Mucosa of rectum (tissue), 2 donors: Measurements from ENCODE around the gene TRPT1.
A peak's percentile ranks its signal among the peaks of the same experiment; 100 is the strongest.

Source experiments
- H3K27ac ChIP-seq, 2 donors: one replicate each; pipeline ENCODE4 v1.7.0; 2013; ENCODE audit warnings: inconsistent platforms in 2 of 2, low read depth in 2 of 2, low read length in 2 of 2
- H3K27me3 ChIP-seq, 2 donors: one replicate each; pipeline ENCODE4 v1.7.0; 2013; ENCODE audit warnings: low read length in 2 of 2; ENCODE audit not compliant: control insufficient read depth in 2 of 2, insufficient read depth in 2 of 2
- H3K36me3 ChIP-seq, 2 donors: one replicate each; pipeline ENCODE4 v1.7.0; 2013; ENCODE audit warnings: low read length in 2 of 2; ENCODE audit not compliant: control insufficient read depth in 2 of 2, insufficient read depth in 2 of 2
- H3K4me1 ChIP-seq, 2 donors: one replicate each; pipeline ENCODE4 v1.7.0; 2013; ENCODE audit warnings: low read length in 2 of 2, mild to moderate bottlenecking in 1 of 2; ENCODE audit not compliant: control insufficient read depth in 2 of 2, insufficient read depth in 2 of 2
- H3K4me3 ChIP-seq, 2 donors: one replicate each; pipeline ENCODE4 v1.7.0; 2013; ENCODE audit warnings: low read length in 2 of 2
- H3K9ac ChIP-seq, 2 donors: one replicate each; pipeline ENCODE4 v1.7.0; 2013; ENCODE audit warnings: low read length in 2 of 2, low read depth in 1 of 2, mild to moderate bottlenecking in 1 of 2
- H3K9me3 ChIP-seq, 2 donors: one replicate each; pipeline ENCODE4 v1.7.0; 2013; ENCODE audit warnings: low read length in 2 of 2; ENCODE audit not compliant: control insufficient read depth in 2 of 2
- donor health status: healthy.
- donor health status: Normal muscosa, but diverticular disease.

TRPT1 gene

DNA sequence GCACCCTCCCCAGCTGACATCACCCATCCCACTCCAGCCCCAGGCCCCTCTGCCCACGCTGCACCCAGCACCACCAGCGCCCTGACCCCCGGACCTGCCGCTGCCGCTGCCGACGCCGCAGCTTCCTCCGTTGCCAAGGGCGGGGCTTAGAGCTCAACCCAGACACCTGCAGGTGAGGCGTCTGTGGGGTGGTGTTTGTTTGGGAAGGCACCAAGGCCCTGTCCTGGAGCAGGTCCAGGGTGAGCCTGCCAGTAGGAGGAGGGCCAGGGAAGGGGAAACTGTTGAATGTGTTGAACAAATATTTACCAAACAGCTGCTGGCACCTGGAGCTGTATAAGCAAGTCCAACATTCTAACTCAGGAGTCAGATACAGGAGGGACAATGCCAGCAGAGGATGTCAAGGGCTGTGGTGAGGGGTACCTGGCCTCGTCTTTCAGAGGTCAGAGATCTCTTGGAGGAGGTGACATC is 11.5 kb upstream of the TRPT1 start:
- H3K4me3 ChIP-seq, result peak overlapping the region; percentile 27 to 49
- H3K9ac ChIP-seq, result peak overlapping the region in 1 of 2 donors; percentile 67

DNA sequence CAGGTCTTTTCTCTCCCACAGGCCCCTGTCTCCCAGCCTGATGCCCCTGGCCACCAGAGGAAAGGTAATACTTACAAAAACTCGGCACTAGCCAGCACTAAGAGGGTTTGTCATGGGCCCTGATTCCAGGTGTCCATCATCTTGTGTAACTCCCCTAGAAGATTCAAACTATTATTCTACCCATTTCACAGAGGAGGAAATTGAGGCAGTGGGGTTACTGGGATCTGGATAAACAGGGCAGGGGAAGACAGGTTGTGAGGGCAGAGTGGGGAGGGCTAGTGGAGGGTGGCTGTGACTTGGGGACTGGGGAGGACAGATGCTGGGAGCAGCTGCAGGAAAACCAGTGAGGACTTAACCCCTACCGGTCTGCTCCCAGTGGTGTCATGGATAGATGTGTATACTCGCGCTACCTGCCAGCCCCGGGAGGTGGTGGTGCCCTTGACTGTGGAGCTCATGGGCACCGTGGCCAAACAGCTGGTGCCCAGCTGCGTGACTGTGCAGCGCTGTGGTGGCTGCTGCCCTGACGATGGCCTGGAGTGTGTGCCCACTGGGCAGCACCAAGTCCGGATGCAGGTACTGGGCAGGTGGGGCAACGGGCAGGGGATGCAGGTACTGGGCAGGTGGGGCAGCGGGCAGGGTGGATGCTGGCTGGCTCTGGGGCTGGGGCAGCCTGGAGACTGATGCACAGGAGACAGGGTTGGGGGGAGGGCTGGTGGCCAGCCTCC is 9.6 kb upstream of the TRPT1 start:
- Histone ChIP-seq H3K27me3 (no peaks in the 10 kb centered on the region), H3K9ac (peak overlapping the region; percentile 51 to 60), H3K27ac (peak overlapping the region; percentile 61 to 77), H3K4me3 (peak overlapping the region; percentile 60 to 74), H3K9me3 (no peaks in the 10 kb centered on the region), H3K4me1 (peaks cover 56 to 60% of the 10 kb centered on the region in 2 donors), H3K36me3 (peaks cover 0 to 5% of the 10 kb centered on the region in 2 donors)

More for the DNA sequence above, 11.5 kb upstream of the TRPT1 start:
- H3K27ac ChIP-seq, result peak overlapping the region; percentile 82 to 100
- H3K27me3 ChIP-seq, result no peaks in the 10 kb centered on the region
- no peaks in the 10 kb centered on the region for H3K9me3 ChIP-seq
- peaks cover 54 to 57% of the 10 kb centered on the region in 2 donors for H3K4me1 ChIP-seq
- peaks cover 0 to 5% of the 10 kb centered on the region in 2 donors for H3K36me3 ChIP-seq

DNA sequence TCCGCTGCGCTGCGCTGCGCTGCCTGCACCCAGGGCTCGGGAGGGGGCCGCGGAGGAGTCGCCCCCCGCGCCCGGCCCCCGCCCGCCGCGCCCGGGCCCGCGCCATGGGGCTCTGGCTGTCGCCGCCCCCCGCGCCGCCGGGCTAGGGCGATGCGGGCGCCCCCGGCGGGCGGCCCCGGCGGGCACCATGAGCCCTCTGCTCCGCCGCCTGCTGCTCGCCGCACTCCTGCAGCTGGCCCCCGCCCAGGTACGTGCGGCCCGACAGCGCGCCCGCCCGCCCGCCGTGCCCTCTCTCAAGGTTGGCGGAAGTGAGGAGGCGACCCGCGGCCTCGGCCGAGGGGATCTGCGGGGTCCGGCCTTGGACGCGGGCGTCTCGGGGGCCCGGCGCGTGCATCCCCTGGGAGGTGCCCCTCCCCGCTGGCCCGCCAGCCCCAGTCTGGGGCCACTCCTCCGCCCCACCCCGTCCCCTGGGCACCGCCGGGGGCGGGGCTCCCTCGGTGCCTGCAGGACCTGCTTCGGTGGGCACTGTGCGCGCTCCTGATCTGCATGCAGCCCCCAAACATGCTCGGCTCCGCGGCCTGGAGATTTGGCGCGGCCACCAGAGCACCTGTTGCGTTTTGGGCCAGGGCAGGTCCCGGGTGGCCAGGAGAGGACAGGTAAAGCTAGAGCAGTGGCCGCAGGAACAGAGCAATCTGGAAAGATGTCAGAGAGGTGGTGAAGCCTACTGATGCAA is 8.8 kb upstream of the TRPT1 start:
- peaks cover 54 to 55% of the 10 kb centered on the region in 2 donors for H3K4me1 ChIP-seq
- no peaks in the 10 kb centered on the region for H3K27me3 ChIP-seq
- peaks cover 0 to 5% of the 10 kb centered on the region in 2 donors for H3K36me3 ChIP-seq
- H3K9ac ChIP-seq, result peak overlapping the region; percentile 51 to 60
- peak overlapping the region; percentile 61 to 77 for H3K27ac ChIP-seq
- peak overlapping the region; percentile 60 to 74 for H3K4me3 ChIP-seq
- no peaks in the 10 kb centered on the region for H3K9me3 ChIP-seq

DNA sequence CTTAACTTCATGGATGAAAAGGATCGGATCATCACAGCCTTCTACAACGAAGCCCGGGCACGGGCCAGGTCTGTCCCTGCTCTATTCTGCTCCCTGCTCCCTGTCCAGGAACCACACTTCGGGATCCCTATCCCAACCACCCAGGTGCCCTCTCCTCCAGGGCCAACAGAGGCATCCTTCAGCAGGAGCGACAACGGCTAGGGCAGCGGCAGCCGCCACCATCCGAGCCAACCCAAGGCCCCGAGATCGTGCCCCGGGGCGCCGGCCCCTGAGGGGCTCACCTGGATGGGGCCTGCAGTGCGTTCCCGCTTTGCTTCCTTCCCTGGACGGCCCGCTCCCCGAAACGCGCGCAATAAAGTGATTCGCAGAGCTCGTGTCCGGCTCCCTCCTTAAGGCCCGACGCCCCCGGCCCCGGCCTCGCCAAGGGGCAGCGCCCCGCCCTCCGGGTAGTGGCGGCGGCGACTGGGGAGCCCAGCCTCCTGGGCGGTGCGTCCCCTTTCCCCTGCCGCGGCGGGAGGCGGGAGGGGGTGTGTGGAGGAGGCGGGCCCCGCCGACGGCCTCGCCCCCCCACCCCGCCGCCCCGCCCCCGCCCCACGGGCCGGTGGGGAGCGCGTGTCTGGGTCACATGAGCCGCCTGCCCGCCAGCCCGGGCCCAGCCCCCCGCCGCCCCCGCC is 8.1 kb upstream of the TRPT1 start, which contains the start of gene VEGFB:
Gene VEGFB, plus strand, starts transcription at position 672 of the 674 bp plus-strand sequence. CDS start 250 bp downstream, outside the sequence.
- H3K4me1 ChIP-seq, result peaks cover 56% of the 10 kb centered on the region in 2 donors
- H3K4me3 ChIP-seq, result peak within 1 kb of the TSS; percentile 60 to 74
- peaks cover 0 to 5% of the 10 kb centered on the region in 2 donors for H3K36me3 ChIP-seq
- peak within 1 kb of the TSS; percentile 61 to 77 for H3K27ac ChIP-seq
- peak within 1 kb of the TSS; percentile 60 to 69 for H3K9ac ChIP-seq
- no peaks in the 10 kb centered on the region for H3K27me3 ChIP-seq
- H3K9me3 ChIP-seq, result no peaks in the 10 kb centered on the region

DNA sequence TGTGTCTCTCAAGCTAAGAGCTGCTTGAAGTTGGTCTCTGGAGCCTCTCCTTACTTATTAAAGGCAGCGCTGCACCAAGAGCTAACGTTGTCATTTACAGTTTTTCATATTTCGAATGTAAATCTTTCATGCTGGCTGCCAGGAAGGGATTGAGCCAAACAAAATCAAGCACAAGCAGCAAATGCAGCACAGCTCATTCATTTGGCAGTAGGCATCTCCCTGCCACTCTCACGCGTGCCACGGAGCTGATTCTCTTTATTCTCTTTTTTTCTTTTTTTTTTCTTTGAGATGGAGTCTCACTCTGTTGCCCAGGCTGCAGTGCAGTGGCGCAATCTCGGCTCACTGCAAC is 7.0 kb upstream of the TRPT1 start:
- H3K9me3 ChIP-seq, result no peaks in the 10 kb centered on the region
- no peak overlapping the region for H3K4me3 ChIP-seq
- H3K36me3 ChIP-seq, result peaks cover 0 to 2% of the 10 kb centered on the region in 2 donors
- H3K27me3 ChIP-seq, result no peaks in the 10 kb centered on the region
- no peak overlapping the region for H3K27ac ChIP-seq
- H3K4me1 ChIP-seq, result peaks cover 46 to 48% of the 10 kb centered on the region in 2 donors
- H3K9ac ChIP-seq, result no peak overlapping the region

DNA sequence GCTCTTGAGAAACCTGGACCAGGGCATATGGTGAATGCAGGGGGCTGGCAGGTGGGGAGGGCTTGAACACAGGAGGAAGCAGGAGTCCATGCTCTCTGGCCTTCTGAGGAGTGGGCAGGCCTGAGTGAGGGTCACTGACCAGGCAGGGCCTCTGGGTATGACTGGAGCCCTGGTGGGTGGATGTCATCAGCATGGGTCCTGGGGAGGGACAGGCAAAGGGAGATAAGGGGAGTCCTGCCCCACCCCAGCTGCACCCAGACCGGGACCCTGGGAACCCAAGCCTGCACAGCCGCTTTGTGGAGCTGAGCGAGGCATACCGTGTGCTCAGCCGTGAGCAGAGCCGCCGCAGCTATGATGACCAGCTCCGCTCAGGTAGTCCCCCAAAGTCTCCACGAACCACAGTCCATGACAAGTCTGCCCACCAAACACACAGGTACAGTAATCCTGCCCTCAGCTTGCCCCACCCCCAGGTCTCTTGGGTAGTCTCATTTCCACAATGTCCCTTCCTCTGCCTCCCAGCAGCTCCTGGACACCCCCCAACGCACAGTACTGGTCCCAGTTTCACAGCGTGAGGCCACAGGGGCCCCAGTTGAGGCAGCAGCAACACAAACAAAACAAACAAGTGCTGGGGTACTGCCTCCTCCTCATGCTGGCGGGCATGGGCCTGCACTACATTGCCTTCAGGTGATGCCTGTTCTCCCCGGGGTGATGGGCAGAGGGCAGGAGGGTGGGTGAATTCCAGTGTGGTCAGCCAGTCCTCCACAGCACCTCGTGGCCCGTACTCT is 6.4 kb upstream of the TRPT1 start:
- Histone ChIP-seq H3K9ac (peak overlapping the region in 1 of 2 donors; percentile 41), H3K4me1 (peaks cover 44 to 49% of the 10 kb centered on the region in 2 donors), H3K27ac (no peak overlapping the region)

DNA sequence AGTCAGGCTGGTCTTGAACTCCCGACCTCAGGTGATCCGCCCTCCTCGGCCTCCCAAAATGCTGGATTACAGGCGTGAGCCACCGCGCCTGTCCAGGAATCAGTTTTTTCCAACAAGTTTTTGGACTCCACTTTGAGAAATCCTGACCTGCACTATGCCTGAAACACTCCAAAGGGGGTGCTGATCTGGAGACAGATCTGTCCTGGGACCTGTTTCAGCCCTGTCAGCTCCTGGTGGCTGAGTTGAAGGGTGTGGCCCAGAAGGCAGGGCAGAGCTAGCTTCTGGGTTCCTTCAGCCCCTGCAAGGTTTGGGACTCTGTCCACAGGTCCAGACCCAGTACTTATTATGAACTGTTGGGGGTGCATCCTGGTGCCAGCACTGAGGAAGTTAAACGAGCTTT is 5.6 kb upstream of the TRPT1 start:
- no peaks in the 10 kb centered on the region for H3K27me3 ChIP-seq
- no peaks in the 10 kb centered on the region for H3K9me3 ChIP-seq
- H3K36me3 ChIP-seq, result no peaks in the 10 kb centered on the region
- no peak overlapping the region for H3K4me3 ChIP-seq
- H3K4me1 ChIP-seq, result peaks cover 48 to 52% of the 10 kb centered on the region in 2 donors
- H3K9ac ChIP-seq, result peak overlapping the region in 1 of 2 donors; percentile 18
- H3K27ac ChIP-seq, result no peak overlapping the region

More for the DNA sequence above, 6.4 kb upstream of the TRPT1 start:
- Histone ChIP-seq H3K27me3 (no peaks in the 10 kb centered on the region), H3K9me3 (no peaks in the 10 kb centered on the region), H3K4me3 (no peak overlapping the region), H3K36me3 (no peaks in the 10 kb centered on the region)

DNA sequence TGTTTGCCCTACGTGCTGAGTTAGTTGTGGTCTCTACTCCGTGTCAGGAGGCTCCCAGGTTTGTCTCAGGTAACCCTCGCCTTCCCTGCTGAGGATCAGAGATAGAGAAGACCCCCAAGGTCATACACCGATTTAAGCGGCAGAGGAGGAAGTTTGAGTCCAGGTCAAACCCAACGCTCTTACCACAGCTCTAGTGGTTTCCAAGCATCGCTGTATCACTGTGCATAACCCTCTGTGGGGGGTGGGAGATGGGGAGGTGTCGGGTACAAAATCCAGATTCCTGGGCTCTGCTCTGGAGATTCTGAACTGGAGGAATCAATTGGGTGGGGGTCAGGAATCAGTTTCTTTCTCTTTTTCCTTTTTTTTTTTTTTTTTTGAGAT is 5.0 kb upstream of the TRPT1 start:
- Histone ChIP-seq H3K27ac (peak overlapping the region; percentile 85 to 90), H3K4me3 (peak overlapping the region; percentile 83 to 91), H3K27me3 (no peaks in the 10 kb centered on the region), H3K4me1 (peaks cover 48 to 52% of the 10 kb centered on the region in 2 donors), H3K36me3 (no peaks in the 10 kb centered on the region), H3K9ac (peak overlapping the region; percentile 86 to 95), H3K9me3 (no peaks in the 10 kb centered on the region)

DNA sequence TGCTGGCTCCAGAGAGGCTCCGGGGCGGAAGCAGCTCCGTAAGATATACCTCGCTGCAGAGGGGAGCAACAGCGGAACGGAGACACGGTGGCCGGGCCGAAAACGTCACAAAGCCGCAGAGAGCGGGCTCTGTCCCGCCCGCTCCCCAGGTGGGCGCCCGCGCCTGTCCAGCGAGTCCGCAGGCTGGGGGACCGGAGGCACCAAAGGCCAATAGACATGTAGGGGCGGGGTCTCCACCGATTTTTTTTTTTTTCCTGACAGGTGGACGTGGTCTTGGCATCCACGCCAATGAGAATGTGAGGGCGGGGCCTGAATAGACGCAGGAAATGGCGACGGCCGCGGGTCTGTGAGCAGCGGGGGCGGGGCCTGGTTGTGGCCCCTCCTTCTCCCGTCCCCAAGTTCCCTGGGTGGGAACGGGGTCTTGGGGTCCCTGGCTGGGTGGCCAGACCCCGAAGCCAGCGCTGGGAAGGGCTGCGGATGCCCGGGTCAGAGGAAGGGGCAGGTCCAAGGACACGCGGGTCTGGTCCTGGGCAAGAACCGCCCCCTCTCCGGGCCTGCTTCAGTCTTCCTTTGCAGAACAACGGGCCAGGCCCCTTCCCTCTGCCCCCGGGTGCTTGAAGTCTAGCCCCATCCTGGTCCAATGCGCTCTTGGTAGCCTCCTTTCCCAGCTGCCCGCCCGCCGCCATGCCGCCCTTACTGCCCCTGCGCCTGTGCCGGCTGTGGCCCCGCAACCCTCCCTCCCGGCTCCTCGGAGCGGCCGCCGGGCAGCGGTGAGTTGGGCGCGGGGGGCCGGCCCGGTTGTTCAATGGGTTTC is 4.4 kb upstream of the TRPT1 start, which contains the start of gene DNAJC4:
Gene DNAJC4, plus strand, starts transcription at position 378 of the 814 bp plus-strand sequence. Its CDS starts 307 bp downstream, at position 685.
- no peaks in the 10 kb centered on the region for H3K27me3 ChIP-seq
- peak within 1 kb of the TSS; percentile 83 to 91 for H3K4me3 ChIP-seq
- no peaks in the 10 kb centered on the region for H3K9me3 ChIP-seq
- H3K36me3 ChIP-seq, result no peaks in the 10 kb centered on the region
- peak within 1 kb of the TSS; percentile 86 to 95 for H3K9ac ChIP-seq
- peaks cover 45 to 49% of the 10 kb centered on the region in 2 donors for H3K4me1 ChIP-seq
- peak within 1 kb of the TSS; percentile 85 to 90 for H3K27ac ChIP-seq
